ENCODE results near the gene ITGA7.
A peak's percentile ranks its signal among the peaks of the same experiment; 100 is the strongest.

Gene ITGA7

DNA sequence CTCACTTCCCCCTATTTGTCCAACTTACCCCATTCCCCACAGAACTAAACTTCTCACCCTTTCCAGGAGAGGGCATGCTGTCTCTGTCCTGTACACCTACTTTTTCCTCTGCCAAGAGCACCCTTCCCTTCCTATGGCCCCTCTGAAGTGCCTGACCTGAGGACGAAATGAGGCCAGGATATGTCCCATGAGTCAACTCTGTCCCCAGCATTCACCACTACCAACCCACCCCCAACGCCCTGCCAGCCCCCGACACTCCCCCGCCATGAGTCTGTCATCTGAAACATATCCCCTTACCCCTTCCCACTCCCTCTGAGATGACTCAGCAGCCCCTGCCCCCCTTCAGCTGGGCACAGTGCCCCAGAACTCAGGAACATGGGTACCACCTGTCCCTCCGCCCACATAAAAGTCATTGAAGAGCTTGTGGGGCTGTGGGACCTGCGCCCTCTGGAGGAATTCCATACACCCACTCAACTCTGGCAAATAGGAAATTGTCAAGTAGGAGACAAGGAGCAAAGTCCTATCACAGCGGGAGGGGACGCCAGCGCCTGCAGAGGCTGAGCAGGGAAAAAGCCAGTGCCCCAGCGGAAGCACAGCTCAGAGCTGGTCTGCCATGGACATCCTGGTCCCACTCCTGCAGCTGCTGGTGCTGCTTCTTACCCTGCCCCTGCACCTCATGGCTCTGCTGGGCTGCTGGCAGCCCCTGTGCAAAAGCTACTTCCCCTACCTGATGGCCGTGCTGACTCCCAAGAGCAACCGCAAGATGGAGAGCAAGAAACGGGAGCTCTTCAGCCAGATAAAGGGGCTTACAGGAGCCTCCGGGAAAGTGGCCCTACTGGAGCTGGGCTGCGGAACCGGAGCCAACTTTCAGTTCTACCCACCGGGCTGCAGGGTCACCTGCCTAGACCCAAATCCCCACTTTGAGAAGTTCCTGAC lies 26.3 kb downstream of the ITGA7 start:
- DNase-seq (ENCODE audit: low read depth): peak; percentile 19

- no peak for DNase-seq (ENCODE audit: low read depth)
Measured at GRCh38 chr12:55679691-55680090, 28.0 kb downstream of the ITGA7 start.

DNA sequence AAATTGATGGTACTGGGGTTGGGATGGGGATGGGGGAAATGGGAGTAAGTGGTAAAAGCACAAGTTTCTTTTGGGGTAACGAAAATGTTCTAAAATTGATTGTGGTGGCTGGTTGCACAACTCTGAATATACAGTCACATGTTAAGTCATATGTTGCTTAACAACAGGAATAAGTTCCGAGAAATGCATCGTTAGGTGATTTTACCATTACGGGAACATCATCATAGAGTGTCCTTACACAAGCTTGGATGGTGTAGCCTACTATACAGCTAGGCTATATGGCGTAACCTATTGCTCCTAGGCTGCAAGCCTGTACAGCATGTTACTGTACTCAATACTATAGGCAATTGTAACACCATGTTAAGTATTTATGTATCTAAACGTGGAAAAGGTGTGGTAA lies 31.0 kb downstream of the ITGA7 start:
- DNase-seq (ENCODE audit: low read depth): no peak

- peak; percentile 43 for DNase-seq (ENCODE audit: low read depth)
Measured at GRCh38 chr12:55675666-55676065, 32.0 kb downstream of the ITGA7 start.

DNA sequence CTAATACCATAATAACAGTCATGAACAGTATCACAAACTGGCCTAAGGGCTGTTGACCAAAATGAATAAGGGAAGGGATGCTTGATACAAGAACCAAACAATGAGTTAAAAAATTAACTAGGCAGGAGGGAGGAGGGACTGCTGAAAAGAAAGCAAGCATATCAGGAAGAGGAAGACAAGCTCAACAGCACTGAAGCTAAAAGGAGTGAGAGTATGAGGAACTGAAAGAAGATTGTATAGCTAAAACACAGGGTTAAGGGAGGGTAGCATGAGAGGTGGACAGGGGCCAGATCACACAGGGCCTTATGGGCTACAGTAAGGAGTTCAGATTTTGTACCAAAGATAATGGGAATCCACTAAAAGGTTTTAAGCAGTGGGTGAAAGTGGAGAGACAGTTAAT lies 34.1 kb downstream of the ITGA7 start:
- no peak for DNase-seq (ENCODE audit: low read depth)

GRCh38 chr12:55671746-55672145 lies 36.0 kb downstream of the ITGA7 start:
- no peak for DNase-seq (ENCODE audit: low read depth)

GRCh38 chr12:55670276-55670675 lies 37.4 kb downstream of the ITGA7 start:
- no peak for DNase-seq (ENCODE audit: low read depth)

DNA sequence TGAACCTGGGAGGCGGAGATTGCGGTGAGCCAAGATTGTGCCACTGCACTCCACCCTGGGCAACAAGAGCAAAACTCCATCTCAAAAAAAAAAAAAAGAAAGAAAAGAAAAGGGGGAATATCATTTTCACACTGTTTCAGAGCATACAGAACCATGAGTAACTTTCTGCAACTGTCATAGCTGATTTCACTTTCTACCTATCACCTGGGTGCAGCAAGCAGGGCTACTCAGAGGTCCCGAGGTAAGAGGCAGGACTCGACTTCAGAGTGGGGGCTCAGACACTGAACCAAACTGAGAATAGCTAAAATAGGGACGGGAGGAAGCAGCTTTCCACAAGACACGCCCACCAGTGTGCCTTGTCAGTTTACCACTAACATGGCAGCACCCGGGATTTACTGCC lies 41.2 kb downstream of the ITGA7 start:
- no peak for DNase-seq (ENCODE audit: low read depth)

GRCh38 chr12:55664826-55665225 lies 42.9 kb downstream of the ITGA7 start:
- DNase-seq (ENCODE audit: low read depth): no peak

- DNase-seq (ENCODE audit: low read depth): no peak
Measured at GRCh38 chr12:55663391-55663790, 44.3 kb downstream of the ITGA7 start.

DNA sequence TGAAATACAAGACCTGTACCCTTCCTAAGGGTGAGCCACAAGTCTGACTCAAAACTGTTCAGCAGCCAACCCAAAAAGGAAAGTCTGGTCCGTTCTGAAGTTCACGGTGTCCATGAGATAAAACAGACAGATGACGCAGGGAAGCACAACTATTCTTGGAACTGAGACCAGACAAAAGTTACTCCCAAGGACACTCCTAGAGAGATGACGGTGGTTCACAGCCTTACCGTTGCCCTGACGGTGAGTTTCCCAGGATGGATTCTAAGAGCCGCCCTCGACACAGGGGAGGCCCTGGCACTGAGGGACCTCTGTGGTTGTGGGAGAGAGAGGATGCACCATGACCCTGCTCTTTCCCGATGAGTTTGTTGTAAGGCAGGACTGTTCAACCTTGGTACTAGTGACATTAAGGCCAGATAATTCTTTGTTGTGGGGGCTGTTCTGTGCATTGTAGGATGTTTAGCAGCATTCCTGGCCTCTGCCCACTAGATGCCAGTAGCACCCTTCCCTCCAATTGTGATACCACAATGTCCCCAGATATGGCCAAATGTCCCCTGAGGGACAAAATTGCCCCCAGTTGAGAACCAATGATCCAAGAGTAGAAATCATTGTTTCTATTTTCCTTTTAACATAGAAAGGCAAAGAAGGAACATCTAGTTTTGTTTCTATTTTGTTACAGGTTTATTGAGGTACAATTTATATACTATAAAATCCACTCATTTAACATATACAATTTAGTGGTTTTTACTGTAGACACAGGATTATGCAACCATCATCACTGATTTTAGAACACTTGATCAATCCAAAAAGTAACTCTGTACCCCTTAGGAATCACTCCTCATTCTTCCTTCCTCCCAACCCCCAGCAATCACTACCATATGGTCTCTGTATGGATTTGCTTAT lies 48.0 kb downstream of the ITGA7 start:
- peak; percentile 49 for DNase-seq (ENCODE audit: low read depth)

DNA sequence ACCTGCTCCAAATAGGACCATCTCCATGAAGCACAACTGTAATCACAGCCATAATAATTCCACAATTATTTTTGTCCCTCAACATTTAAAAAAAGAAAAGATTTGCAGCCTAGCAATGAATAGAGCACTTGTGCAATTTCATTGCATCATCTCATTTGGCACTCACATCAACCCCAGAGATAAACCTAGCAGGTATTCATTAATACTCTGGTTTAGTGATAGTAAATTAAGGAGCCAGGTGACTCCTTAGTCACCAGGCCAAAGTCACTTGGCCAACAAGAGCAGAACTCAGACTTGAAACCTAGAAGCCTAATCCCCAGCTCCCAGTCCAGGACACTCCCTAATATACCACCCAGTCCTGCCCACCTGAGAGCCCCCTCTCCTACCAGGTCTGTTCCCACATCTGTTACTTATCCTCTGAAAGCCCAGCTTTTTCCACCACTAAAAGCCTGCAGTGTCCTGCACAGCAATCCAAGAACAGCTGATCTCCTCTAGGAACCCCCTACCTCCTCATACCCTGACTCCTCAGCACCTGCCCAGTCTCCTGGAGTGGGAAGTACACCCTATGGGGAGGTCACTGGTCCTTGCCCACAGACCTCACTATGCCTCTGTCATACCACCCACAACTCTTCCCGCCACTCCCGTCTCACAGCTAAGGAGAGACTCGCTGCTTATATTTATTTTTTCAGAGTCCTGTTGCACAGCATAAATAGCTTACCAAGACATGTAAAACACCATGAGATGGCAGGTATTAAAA lies 48.9 kb downstream of the ITGA7 start:
- peak; percentile 62 for DNase-seq (ENCODE audit: low read depth)

- DNase-seq (ENCODE audit: low read depth): no peak
Measured at GRCh38 chr12:55658212-55658611, 49.5 kb downstream of the ITGA7 start.

- no peak for DNase-seq (ENCODE audit: low read depth)
Measured at GRCh38 chr12:55657212-55657611, 50.5 kb downstream of the ITGA7 start.

DNA sequence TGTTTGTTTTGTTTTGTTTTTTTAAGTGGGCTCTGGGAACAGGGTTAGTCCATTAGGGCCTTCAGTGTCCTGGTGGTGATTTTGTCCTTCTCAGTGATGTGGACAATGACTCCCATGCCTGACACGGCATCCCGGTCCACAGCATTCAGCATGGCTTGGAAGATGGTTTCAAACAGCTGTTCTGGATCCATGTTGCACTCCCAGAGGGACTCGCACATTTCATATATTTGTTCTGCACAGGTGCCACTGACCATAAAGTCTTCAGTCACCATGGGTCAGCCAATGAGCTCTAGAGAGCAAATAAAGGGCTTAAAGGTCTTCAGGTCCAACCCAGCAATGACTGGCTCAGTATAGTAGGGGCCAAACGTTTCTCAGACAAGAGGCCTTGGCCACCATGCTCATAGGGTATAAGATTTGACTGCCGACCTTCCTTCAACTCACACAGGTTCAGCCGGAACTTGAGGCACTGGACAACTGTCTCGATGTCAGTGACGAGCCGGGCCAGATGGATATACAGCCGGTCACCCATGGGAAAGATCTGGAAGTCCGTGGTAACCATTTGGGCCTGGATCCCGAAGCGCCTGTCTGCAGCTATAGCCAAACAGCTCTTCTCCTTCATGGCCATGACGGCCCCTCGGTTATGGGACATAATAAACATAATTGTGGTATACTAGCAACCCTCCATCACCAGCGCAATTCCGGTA lies 53.0 kb downstream of the ITGA7 start:
- DNase-seq (ENCODE audit: low read depth): no peak

GRCh38 chr12:55653031-55653430 lies 54.7 kb downstream of the ITGA7 start:
- DNase-seq (ENCODE audit: low read depth): no peak

- DNase-seq (ENCODE audit: low read depth): no peak
Measured at GRCh38 chr12:55652352-55652751, 55.4 kb downstream of the ITGA7 start.

GRCh38 chr12:55651299-55651683 lies 56.4 kb downstream of the ITGA7 start:
- DNase-seq (ENCODE audit: low read depth): no peak

- DNase-seq (ENCODE audit: low read depth): peak; percentile 23
Measured at GRCh38 chr12:55650620-55651298, 56.9 kb downstream of the ITGA7 start.

GRCh38 chr12:55647027-55647426 lies 60.7 kb downstream of the ITGA7 start:
- DNase-seq (ENCODE audit: low read depth): no peak

DNA sequence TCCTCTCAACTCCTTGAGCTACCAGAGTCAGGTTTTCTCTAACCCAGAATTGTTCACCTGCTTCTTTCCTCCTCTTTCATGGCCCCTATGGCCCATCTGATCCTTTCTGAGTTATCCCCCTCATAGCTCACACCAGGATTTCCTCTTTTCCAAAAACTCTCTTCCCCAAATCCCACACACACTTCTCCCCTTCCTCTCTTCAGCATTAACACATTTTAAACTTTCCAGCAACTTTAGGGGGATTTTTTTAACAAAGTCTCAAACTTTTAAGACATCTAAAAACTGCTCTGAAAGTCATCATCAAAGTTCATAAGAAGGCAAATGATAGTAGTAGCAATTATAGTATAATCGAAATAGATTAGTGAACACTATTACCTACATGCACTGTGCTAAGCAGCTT lies 63.1 kb downstream of the ITGA7 start:
- DNase-seq (ENCODE audit: low read depth): no peak

Data from amniotic epithelial cell (primary cell).